Prostate gland (tissue), 2 donors: Measurements from ENCODE around the gene EIF5B.

Experiments used
- CTCF ChIP-seq, 4 experiments: fragments of 200-600 bp in 2 of 4; fragments of 450-650 bp in 2 of 4; sonication (generic) in 2 of 4; IDR thresholded peaks; 1 replicate in 3 of 4; 2 replicates in 1 of 4; pipeline ENCODE4 v1.5.1; 2016 to 2019; ENCODE audit warnings: antibody characterized with exemption in 4 of 4, mild to moderate bottlenecking in 2 of 4, moderate library complexity in 2 of 4
- POLR2A ChIP-seq: fragments of 450-650 bp; IDR thresholded peaks from one replicate; pipeline ENCODE4 v1.6.1; 2016; ENCODE audit warnings: antibody characterized with exemption, mild to moderate bottlenecking

- TF ChIP-seq POLR2A: no peak
- no peak for TF ChIP-seq CTCF (IDR thresholded peaks at IDR 0.05)
Measured at GRCh38 chr2:99431587-99432275, 94.5 kb downstream of the EIF5B start.
